GM06990 (cell line): ENCODE measurements around the gene CLCN2.

Experiments used
- DNase-seq: peaks from one replicate; pipeline ENCODE4 v3.0.0-alpha.2; 2011; ENCODE audit not compliant: insufficient read length; ENCODE audit errors: extremely low read depth
- H3K27me3 ChIP-seq: replicated peaks from 2 replicates; pipeline ENCODE4 v1.6.0; 2011; ENCODE audit warnings: low read length; ENCODE audit not compliant: control insufficient read depth, insufficient read depth
- H3K36me3 ChIP-seq: 2 replicates; pipeline ENCODE4 v1.5.1; 2011; ENCODE audit warnings: low read length; ENCODE audit not compliant: control insufficient read depth, insufficient read depth
- H3K4me3 ChIP-seq: replicated peaks from 2 replicates; pipeline ENCODE4 v1.5.1; 2011; ENCODE audit warnings: low read depth, mild to moderate bottlenecking, control low read depth, low read length
- CTCF ChIP-seq: IDR thresholded peaks from 2 replicates; pipeline ENCODE4 v1.5.1; 2011; ENCODE audit warnings: low read length, control low read depth, mild to moderate bottlenecking, inconsistent platforms; ENCODE audit not compliant: insufficient read depth, poor library complexity, severe bottlenecking

The CLCN2 gene

GRCh38 chr3:184368116-184368515, 6.7 kb upstream of the CLCN2 start:
- peaks cover 6% of the 10 kb centered on the region for H3K36me3 ChIP-seq
- no peak overlapping the region for H3K4me3 ChIP-seq
- no peak for TF ChIP-seq CTCF
- H3K27me3 ChIP-seq = no peaks in the 10 kb centered on the region
- no peak for DNase-seq

GRCh38 chr3:184366619-184367289, 5.3 kb upstream of the CLCN2 start:
- Histone ChIP-seq H3K4me3 (no peak overlapping the region), H3K36me3 (peaks cover 6% of the 10 kb centered on the region), H3K27me3 (no peaks in the 10 kb centered on the region)
- no peak for DNase-seq
- TF ChIP-seq CTCF = no peak

GRCh38 chr3:184362668-184363546, 1.5 kb upstream of the CLCN2 start:
- Histone ChIP-seq H3K27me3 (no peaks in the 10 kb centered on the region; the same call in 1 of the 2 replicates), H3K36me3 (peaks cover 4% of the 10 kb centered on the region), H3K4me3 (peak overlapping the region; percentile 95)
- DNase-seq = peak; percentile 97
- peak; percentile 74 for TF ChIP-seq CTCF

- Histone ChIP-seq H3K4me3 (peak overlapping the region; percentile 95), H3K27me3 (no peaks in the 10 kb centered on the region; the same call in 1 of the 2 replicates), H3K36me3 (peaks cover 4% of the 10 kb centered on the region)
- DNase-seq = peak; percentile 61
- no peak for TF ChIP-seq CTCF
Measured at GRCh38 chr3:184361932-184362667, 695 bp upstream of the CLCN2 start.

- peak overlapping the region; percentile 95 for H3K4me3 ChIP-seq
- H3K27me3 ChIP-seq = no peaks in the 10 kb centered on the region; the same call in 1 of the 2 replicates
- no peak for DNase-seq
- no peak for TF ChIP-seq CTCF
- H3K36me3 ChIP-seq = peaks cover 2% of the 10 kb centered on the region; the same call in 1 of the 2 replicates
Measured at GRCh38 chr3:184360929-184361531, 375 bp downstream of the CLCN2 start.
